Mesothelial cell of epicardium (in vitro differentiated cells): Measurements from ENCODE around the gene DNAJC1. TPM values are rescaled to one million over a fixed set of nuclear protein-coding genes. Genes with fewer than 3 reads are reported as not detected.
A peak's percentile ranks its signal among the peaks of the same experiment; 100 is the strongest.

ENCODE experiments used
- DNase-seq, 2 experiments: peaks; one replicate each; pipeline ENCODE4 v3.0.0; 2021; ENCODE audit warnings: low spot score in 2 of 2; ENCODE audit not compliant: unreplicated experiment in 2 of 2
- H3K27ac Mint-ChIP-seq: 2 replicates; pipeline ENCODE4 v1.8.0; 2021; ENCODE audit warnings: mixed read lengths
- H3K27me3 Mint-ChIP-seq: 2 replicates; pipeline ENCODE4 v1.8.0; 2021; ENCODE audit warnings: low read depth, mixed read lengths
- H3K36me3 Mint-ChIP-seq: 2 replicates; pipeline ENCODE4 v1.8.0; 2021; ENCODE audit warnings: mixed read lengths
- H3K4me1 Mint-ChIP-seq: 2 replicates; pipeline ENCODE4 v1.8.0; 2021; ENCODE audit warnings: mixed read lengths
- H3K4me3 Mint-ChIP-seq: 2 replicates; pipeline ENCODE4 v1.8.0; 2021; ENCODE audit warnings: mild to moderate bottlenecking, moderate library complexity, mixed read lengths
- H3K9me3 Mint-ChIP-seq: 2 replicates; pipeline ENCODE4 v1.8.0; 2021; ENCODE audit warnings: mixed read lengths
- CTCF ChIP-seq: fragments of 200-600 bp; sonication (generic); IDR thresholded peaks from one replicate; pipeline ENCODE4 v1.5.0; 2021; ENCODE audit warnings: antibody characterized with exemption; ENCODE audit not compliant: unreplicated experiment
- total RNA-seq: library from RNA; stranded (reverse); gene quantifications from 3 replicates; pipeline ENCODE4 v1.2.1, GENCODE V29; 2021

The DNAJC1 gene
- total RNA-seq, 1 donor from 2014 or later, result 27.2 TPM

GRCh38 chr10:21715531-21716195 is 287.9 kb downstream of the DNAJC1 start:
- no peak for TF ChIP-seq CTCF
- no peak for DNase-seq
- peak overlapping the region; percentile 90 for H3K27ac Mint-ChIP-seq
- peaks cover 9% of the 10 kb centered on the region for H3K36me3 Mint-ChIP-seq
- H3K27me3 Mint-ChIP-seq, result no peaks in the 10 kb centered on the region
- H3K9me3 Mint-ChIP-seq, result no peaks in the 10 kb centered on the region
- no peak overlapping the region for H3K4me3 Mint-ChIP-seq
- peaks cover 51% of the 10 kb centered on the region for H3K4me1 Mint-ChIP-seq

GRCh38 chr10:21712975-21713374 is 290.6 kb downstream of the DNAJC1 start:
- DNase-seq, result no peak
- TF ChIP-seq CTCF, result no peak
- Mint-ChIP-seq H3K27me3 (no peaks in the 10 kb centered on the region), H3K9me3 (no peaks in the 10 kb centered on the region), H3K4me3 (no peak overlapping the region), H3K4me1 (peaks cover 38% of the 10 kb centered on the region), H3K36me3 (peaks cover 11% of the 10 kb centered on the region), H3K27ac (peak overlapping the region; percentile 81)

- peaks cover 31% of the 10 kb centered on the region for H3K36me3 Mint-ChIP-seq
- H3K4me1 Mint-ChIP-seq, result peaks cover 15% of the 10 kb centered on the region
- H3K9me3 Mint-ChIP-seq, result peaks cover 8% of the 10 kb centered on the region
- no peak for TF ChIP-seq CTCF
- no peaks in the 10 kb centered on the region for H3K27me3 Mint-ChIP-seq
- peak overlapping the region; percentile 15 for H3K27ac Mint-ChIP-seq
- no peak overlapping the region for H3K4me3 Mint-ChIP-seq
- no peak for DNase-seq
Measured at GRCh38 chr10:21707498-21707897, 296.0 kb downstream of the DNAJC1 start.

Other genes with a start within 250 kb of the DNAJC1 start
- gene EBLN1, start 214.3 kb upstream of the DNAJC1 start, total RNA-seq, result not detected in 3 replicates